ENCODE data around the gene C17orf114.
A peak's percentile ranks its signal among the peaks of the same experiment; 100 is the strongest.

The C17orf114 gene

DNA sequence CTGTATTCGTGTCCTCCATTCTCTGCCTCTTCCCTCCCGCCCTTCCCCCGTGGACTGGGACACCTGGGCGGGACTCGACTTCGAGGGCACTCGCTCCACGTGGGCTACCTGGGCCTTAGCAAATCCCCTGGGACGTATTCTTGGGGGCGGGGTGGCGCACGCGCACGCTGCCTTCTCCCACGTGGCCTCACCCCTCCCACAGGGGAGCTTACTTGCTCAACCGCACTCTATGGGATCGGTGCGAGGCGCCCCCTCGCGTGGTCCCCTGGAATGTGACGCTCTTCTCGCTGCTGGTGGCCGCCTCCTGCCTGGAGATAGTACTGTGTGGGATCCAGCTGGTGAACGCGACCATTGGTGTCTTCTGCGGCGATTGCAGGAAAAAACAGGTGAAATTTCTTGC, 19.5 kb downstream of the C17orf114 start:
- no peak overlapping the region for H3K4me3 ChIP-seq (ENCODE audit: insufficient read depth, low read depth, low read length)
- H3K9ac ChIP-seq (ENCODE audit: low read length): no peak overlapping the region
- no peaks in the 10 kb centered on the region for H3K79me2 ChIP-seq (ENCODE audit: insufficient read depth, low read length)
- H3K27ac ChIP-seq (ENCODE audit: low read depth, low read length): no peak overlapping the region
- DNase-seq (ENCODE audit: low read depth): no peak
- FAIRE-seq: no peak
- no peaks in the 10 kb centered on the region for H3K9me3 ChIP-seq (ENCODE audit: insufficient read depth, low read depth, low read length)
- H3K27me3 Mint-ChIP-seq (ENCODE audit: low read depth, unreplicated experiment): peaks cover 38% of the 10 kb centered on the region
- no peaks in the 10 kb centered on the region for H3K9me3 Mint-ChIP-seq (ENCODE audit: unreplicated experiment)
- TF ChIP-seq, protein P1, sequence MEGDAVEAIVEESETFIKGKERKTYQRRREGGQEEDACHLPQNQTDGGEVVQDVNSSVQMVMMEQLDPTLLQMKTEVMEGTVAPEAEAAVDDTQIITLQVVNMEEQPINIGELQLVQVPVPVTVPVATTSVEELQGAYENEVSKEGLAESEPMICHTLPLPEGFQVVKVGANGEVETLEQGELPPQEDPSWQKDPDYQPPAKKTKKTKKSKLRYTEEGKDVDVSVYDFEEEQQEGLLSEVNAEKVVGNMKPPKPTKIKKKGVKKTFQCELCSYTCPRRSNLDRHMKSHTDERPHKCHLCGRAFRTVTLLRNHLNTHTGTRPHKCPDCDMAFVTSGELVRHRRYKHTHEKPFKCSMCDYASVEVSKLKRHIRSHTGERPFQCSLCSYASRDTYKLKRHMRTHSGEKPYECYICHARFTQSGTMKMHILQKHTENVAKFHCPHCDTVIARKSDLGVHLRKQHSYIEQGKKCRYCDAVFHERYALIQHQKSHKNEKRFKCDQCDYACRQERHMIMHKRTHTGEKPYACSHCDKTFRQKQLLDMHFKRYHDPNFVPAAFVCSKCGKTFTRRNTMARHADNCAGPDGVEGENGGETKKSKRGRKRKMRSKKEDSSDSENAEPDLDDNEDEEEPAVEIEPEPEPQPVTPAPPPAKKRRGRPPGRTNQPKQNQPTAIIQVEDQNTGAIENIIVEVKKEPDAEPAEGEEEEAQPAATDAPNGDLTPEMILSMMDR (IDR thresholded peaks at IDR 0.05; ENCODE audit: insufficient read depth, low read depth, low read length): no peak
- no peak for TF ChIP-seq EZH2 (IDR thresholded peaks at IDR 0.05; ENCODE audit: insufficient read depth, low read length)
- H3K4me1 Mint-ChIP-seq (ENCODE audit: low read depth, unreplicated experiment): no peaks in the 10 kb centered on the region
- H3K36me3 Mint-ChIP-seq (ENCODE audit: low read depth, unreplicated experiment): no peaks in the 10 kb centered on the region
- no peaks in the 10 kb centered on the region for H4K20me1 ChIP-seq (ENCODE audit: insufficient read depth, low read length)
- peaks cover 47% of the 10 kb centered on the region for H3K27me3 ChIP-seq (ENCODE audit: insufficient read depth, low read length)
- H3K27ac Mint-ChIP-seq (ENCODE audit: unreplicated experiment): no peak overlapping the region
- no peak overlapping the region for H3K4me3 Mint-ChIP-seq (ENCODE audit: unreplicated experiment)
- peaks cover 13% of the 10 kb centered on the region for H3K4me1 ChIP-seq (ENCODE audit: insufficient read depth, low read length)
- H3K4me2 ChIP-seq (ENCODE audit: low read length): no peak overlapping the region
- no peaks in the 10 kb centered on the region for H3K36me3 ChIP-seq (ENCODE audit: insufficient read depth, low read length)
- peak overlapping the region; percentile 52 for H2AFZ ChIP-seq (ENCODE audit: low read depth, low read length)

DNA sequence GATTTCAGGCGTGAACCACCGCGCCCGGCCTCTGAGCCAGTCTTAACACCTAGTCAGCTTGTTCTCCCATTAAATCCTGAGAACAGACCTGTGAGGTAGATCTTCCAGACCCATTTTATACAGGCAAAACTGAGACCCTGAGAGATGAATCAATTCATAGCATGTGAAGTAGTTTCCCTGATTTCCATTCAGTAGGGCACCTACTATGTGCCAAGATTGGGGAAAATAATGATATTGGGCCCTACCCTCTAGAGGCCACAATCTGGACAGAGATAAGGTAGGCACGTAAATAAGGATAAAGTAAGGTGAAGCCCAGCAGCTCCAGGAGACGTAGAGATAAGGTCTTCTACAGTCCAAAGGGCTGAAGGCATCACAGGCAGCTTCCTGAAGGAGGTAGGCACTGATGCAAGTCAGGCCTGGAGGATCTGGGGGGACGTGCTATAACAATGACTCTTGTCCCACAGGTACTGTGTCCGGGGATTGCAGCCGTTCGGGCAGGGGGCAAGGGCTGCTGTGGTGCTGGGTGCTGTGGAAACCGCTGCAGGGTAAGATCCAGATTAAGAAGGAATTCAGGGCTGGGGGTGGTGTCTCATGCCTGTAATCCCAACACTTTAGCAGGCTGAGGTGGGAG, 21.7 kb downstream of the C17orf114 start:
- TF ChIP-seq, protein P1 (IDR thresholded peaks at IDR 0.05; ENCODE audit: insufficient read depth, low read depth, low read length): no peak
- TF ChIP-seq EZH2 (IDR thresholded peaks at IDR 0.05; ENCODE audit: insufficient read depth, low read length): no peak
- H4K20me1 ChIP-seq (ENCODE audit: insufficient read depth, low read length): no peaks in the 10 kb centered on the region
- DNase-seq (ENCODE audit: low read depth) (no peak), FAIRE-seq (no peak)
- H2AFZ ChIP-seq (ENCODE audit: low read depth, low read length): no peak overlapping the region
- Mint-ChIP-seq H3K27ac (ENCODE audit: unreplicated experiment) (no peak overlapping the region), H3K9me3 (ENCODE audit: unreplicated experiment) (no peaks in the 10 kb centered on the region), H3K4me1 (ENCODE audit: low read depth, unreplicated experiment) (no peaks in the 10 kb centered on the region), H3K4me3 (ENCODE audit: unreplicated experiment) (no peak overlapping the region), H3K36me3 (ENCODE audit: low read depth, unreplicated experiment) (no peaks in the 10 kb centered on the region), H3K27me3 (ENCODE audit: low read depth, unreplicated experiment) (peaks cover 45% of the 10 kb centered on the region)
- H3K9me3 ChIP-seq (ENCODE audit: insufficient read depth, low read depth, low read length): no peaks in the 10 kb centered on the region
- no peaks in the 10 kb centered on the region for H3K36me3 ChIP-seq (ENCODE audit: insufficient read depth, low read length)
- H3K27me3 ChIP-seq (ENCODE audit: insufficient read depth, low read length): peaks cover 35% of the 10 kb centered on the region
- no peak overlapping the region for H3K27ac ChIP-seq (ENCODE audit: low read depth, low read length)
- H3K4me3 ChIP-seq (ENCODE audit: insufficient read depth, low read depth, low read length): no peak overlapping the region
- peaks cover 3% of the 10 kb centered on the region for H3K4me1 ChIP-seq (ENCODE audit: insufficient read depth, low read length)
- no peak overlapping the region for H3K9ac ChIP-seq (ENCODE audit: low read length)
- H3K79me2 ChIP-seq (ENCODE audit: insufficient read depth, low read length): no peaks in the 10 kb centered on the region
- no peak overlapping the region for H3K4me2 ChIP-seq (ENCODE audit: low read length)

DNA sequence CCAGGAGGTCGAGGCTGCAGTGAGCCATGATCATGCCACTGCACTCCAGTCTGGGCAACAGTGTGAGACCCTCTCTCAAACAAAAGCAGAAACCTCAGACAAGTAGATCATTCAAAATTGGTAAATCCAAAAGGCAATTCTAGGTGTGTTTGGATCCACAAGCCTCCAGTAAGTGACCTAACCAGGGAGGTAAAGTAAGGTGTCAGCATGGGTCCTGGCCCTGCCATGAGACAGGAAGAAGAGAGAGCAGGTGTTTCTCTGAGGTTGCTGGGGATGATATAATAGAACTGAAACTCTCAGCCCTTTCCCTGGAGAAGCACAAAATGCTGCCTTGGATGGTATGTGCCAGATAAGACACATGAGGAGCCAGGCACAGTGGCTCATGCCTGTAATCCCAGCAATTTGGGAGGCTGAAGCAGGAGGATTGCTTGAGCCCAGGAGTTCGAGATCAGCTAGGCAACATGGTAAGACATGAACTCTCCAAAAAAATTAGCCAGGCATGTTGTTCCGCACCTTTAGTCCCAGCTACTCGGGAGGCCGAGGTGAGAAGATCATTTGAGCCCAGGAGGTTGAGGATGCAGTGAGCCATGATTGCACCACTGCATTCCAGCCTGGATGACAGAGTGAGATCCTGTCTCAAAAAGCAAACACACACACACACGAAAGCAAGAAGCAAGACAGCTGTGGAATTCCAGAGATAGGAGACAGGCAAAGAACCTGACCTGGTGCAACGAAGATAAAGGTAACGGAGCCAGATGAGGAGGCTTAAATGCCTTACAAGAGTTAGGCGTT, 24.0 kb downstream of the C17orf114 start:
- Histone ChIP-seq H4K20me1 (ENCODE audit: insufficient read depth, low read length) (no peaks in the 10 kb centered on the region), H3K4me1 (ENCODE audit: insufficient read depth, low read length) (no peaks in the 10 kb centered on the region), H2AFZ (ENCODE audit: low read depth, low read length) (no peak overlapping the region), H3K79me2 (ENCODE audit: insufficient read depth, low read length) (no peaks in the 10 kb centered on the region), H3K9ac (ENCODE audit: low read length) (no peak overlapping the region), H3K36me3 (ENCODE audit: insufficient read depth, low read length) (no peaks in the 10 kb centered on the region), H3K27ac (ENCODE audit: low read depth, low read length) (no peak overlapping the region), H3K27me3 (ENCODE audit: insufficient read depth, low read length) (peaks cover 26% of the 10 kb centered on the region), H3K4me2 (ENCODE audit: low read length) (no peak overlapping the region), H3K4me3 (ENCODE audit: insufficient read depth, low read depth, low read length) (no peak overlapping the region), H3K9me3 (ENCODE audit: insufficient read depth, low read depth, low read length) (no peaks in the 10 kb centered on the region)
- FAIRE-seq: no peak
- no peaks in the 10 kb centered on the region for H3K36me3 Mint-ChIP-seq (ENCODE audit: low read depth, unreplicated experiment)
- H3K9me3 Mint-ChIP-seq (ENCODE audit: unreplicated experiment): no peaks in the 10 kb centered on the region
- no peak for TF ChIP-seq EZH2 (IDR thresholded peaks at IDR 0.05; ENCODE audit: insufficient read depth, low read length)
- TF ChIP-seq, protein P1 (IDR thresholded peaks at IDR 0.05; ENCODE audit: insufficient read depth, low read depth, low read length): no peak
- H3K27me3 Mint-ChIP-seq (ENCODE audit: low read depth, unreplicated experiment): peaks cover 50% of the 10 kb centered on the region
- H3K4me3 Mint-ChIP-seq (ENCODE audit: unreplicated experiment): no peak overlapping the region
- no peaks in the 10 kb centered on the region for H3K4me1 Mint-ChIP-seq (ENCODE audit: low read depth, unreplicated experiment)
- H3K27ac Mint-ChIP-seq (ENCODE audit: unreplicated experiment): no peak overlapping the region
- DNase-seq (ENCODE audit: low read depth): no peak

All from astrocyte (in vitro differentiated cells and primary cell).